Liver (tissue), 9 donors: ENCODE results near the gene NR6A1. TPM values are rescaled to one million over a fixed set of nuclear protein-coding genes. Genes with fewer than 3 reads are reported as not detected.

Source experiments
- DNase-seq: peaks from one replicate; pipeline ENCODE4 v3.0.0-alpha.2; 2017; ENCODE audit warnings: low spot score
- H3K27ac ChIP-seq, 2 donors: one replicate each; pipeline ENCODE4 v1.7.0; 2013; ENCODE audit warnings: inconsistent platforms in 2 of 2, low read length in 2 of 2, control low read depth in 1 of 2, low read depth in 1 of 2, mild to moderate bottlenecking in 1 of 2
- H3K27me3 ChIP-seq, 4 donors: one replicate each; pipeline versions ENCODE4 v1.6.1 to v1.7.0; 2013; ENCODE audit warnings: low read length in 3 of 4, inconsistent platforms in 1 of 4, mild to moderate bottlenecking in 1 of 4, moderate library complexity in 1 of 4; ENCODE audit not compliant: control insufficient read depth in 4 of 4, insufficient read depth in 4 of 4
- H3K36me3 ChIP-seq, 4 donors: one replicate each; pipeline versions ENCODE4 v1.6.1 to v1.7.0; 2013; ENCODE audit warnings: low read length in 3 of 4, mild to moderate bottlenecking in 3 of 4, low read depth in 1 of 4, moderate library complexity in 1 of 4; ENCODE audit not compliant: control insufficient read depth in 4 of 4, insufficient read depth in 3 of 4
- H3K4me1 ChIP-seq, 4 donors: one replicate each; pipeline versions ENCODE4 v1.6.1 to v1.7.0; 2013; ENCODE audit warnings: low read length in 3 of 4, mild to moderate bottlenecking in 3 of 4, moderate library complexity in 1 of 4; ENCODE audit not compliant: control insufficient read depth in 4 of 4, insufficient read depth in 4 of 4
- H3K4me3 ChIP-seq, 3 donors: one replicate each; pipeline versions ENCODE4 v1.6.1 to v1.7.0; 2013; ENCODE audit warnings: low read length in 3 of 3, control low read depth in 1 of 3, low read depth in 1 of 3, mild to moderate bottlenecking in 1 of 3
- H3K9ac ChIP-seq, 2 donors: one replicate each; pipeline ENCODE4 v1.7.0; 2013; ENCODE audit warnings: low read length in 2 of 2, mild to moderate bottlenecking in 2 of 2, moderate library complexity in 2 of 2, control low read depth in 1 of 2, low read depth in 1 of 2
- H3K9me3 ChIP-seq, 4 donors: one replicate each; pipeline versions ENCODE4 v1.6.1 to v1.7.0; 2013; ENCODE audit warnings: low read length in 3 of 4; ENCODE audit not compliant: control insufficient read depth in 4 of 4
- CTCF ChIP-seq: fragments of 150-350 bp; IDR thresholded peaks from 2 replicates; pipeline ENCODE4 v1.5.1; 2017; ENCODE audit warnings: improper control_type of control experiment, low read depth, low read length; ENCODE audit not compliant: missing input control
- EGR1 ChIP-seq, 2 donors: IDR thresholded peaks; 2 replicates each; pipeline ENCODE4 v1.6.1; 2016 to 2018; ENCODE audit warnings: antibody characterized with exemption in 2 of 2, low read depth in 2 of 2
- FOXA1 ChIP-seq: IDR thresholded peaks from 2 replicates; pipeline ENCODE4 v1.6.1; 2016; ENCODE audit warnings: antibody characterized with exemption
- FOXA2 ChIP-seq: IDR thresholded peaks from 2 replicates; pipeline ENCODE4 v1.6.1; 2016; ENCODE audit warnings: antibody characterized with exemption
- GABPA ChIP-seq, 2 donors: IDR thresholded peaks in 1 of 2; conservative IDR thresholded peaks in 1 of 2; 2 replicates each; pipeline ENCODE4 v1.6.1; 2016; ENCODE audit warnings: antibody characterized with exemption in 2 of 2, mild to moderate bottlenecking in 1 of 2, moderate library complexity in 1 of 2
- HNF4A ChIP-seq, 2 donors: conservative IDR thresholded peaks; 2 replicates each; pipeline ENCODE4 v1.6.1; 2016; ENCODE audit warnings: antibody characterized with exemption in 2 of 2, mild to moderate bottlenecking in 2 of 2
- HNF4G ChIP-seq: IDR thresholded peaks from 2 replicates; pipeline ENCODE4 v1.6.1; 2016; ENCODE audit warnings: antibody characterized with exemption
- JUND ChIP-seq, 2 donors: IDR thresholded peaks; 2 replicates each; pipeline ENCODE4 v1.6.1; 2016; ENCODE audit warnings: antibody characterized with exemption in 2 of 2
- MAX ChIP-seq: IDR thresholded peaks from 2 replicates; pipeline ENCODE4 v1.6.1; 2016; ENCODE audit warnings: antibody characterized with exemption
- NR2F2 ChIP-seq: IDR thresholded peaks from 2 replicates; pipeline ENCODE4 v1.6.1; 2016; ENCODE audit warnings: antibody characterized with exemption
- RAD21 ChIP-seq, 2 donors: IDR thresholded peaks; 2 replicates each; pipeline ENCODE4 v1.6.1; 2016; ENCODE audit warnings: antibody characterized with exemption in 2 of 2, mild to moderate bottlenecking in 2 of 2
- REST ChIP-seq: IDR thresholded peaks from 2 replicates; pipeline ENCODE4 v1.6.1; 2016; ENCODE audit warnings: antibody characterized with exemption, mild to moderate bottlenecking
- RXRA ChIP-seq, 2 donors: IDR thresholded peaks; 2 replicates each; pipeline ENCODE4 v1.6.1; 2017 to 2018; ENCODE audit warnings: antibody characterized with exemption in 2 of 2, mild to moderate bottlenecking in 1 of 2
- SP1 ChIP-seq: IDR thresholded peaks from 2 replicates; pipeline ENCODE4 v1.6.1; 2018; ENCODE audit warnings: antibody characterized with exemption, mild to moderate bottlenecking
- TAF1 ChIP-seq: conservative IDR thresholded peaks from 2 replicates; pipeline ENCODE4 v1.6.1; 2016; ENCODE audit warnings: antibody characterized with exemption, mild to moderate bottlenecking
- YY1 ChIP-seq: IDR thresholded peaks from 2 replicates; pipeline ENCODE4 v1.6.1; 2016; ENCODE audit warnings: antibody characterized with exemption, mild to moderate bottlenecking
- ZBTB33 ChIP-seq: IDR thresholded peaks from 2 replicates; pipeline ENCODE4 v1.6.1; 2016; ENCODE audit warnings: antibody characterized with exemption
- WGBS: extraction: QIAGEN DNeasy Blood & Tissue Kit; methylation state at CpG from one replicate; pipeline ENCODE4 v1.1.7; 2013; 5-methylcytosine and 5-hydroxymethylcytosine counted together
- polyA plus RNA-seq, 2 donors: library from polyadenylated mRNA; stranded (reverse) in 1 of 2; unstranded in 1 of 2; fragments of 200-250 nt in 1 of 2; fragments of >200 nt in 1 of 2; fragmentation: Nextera tagmentation in 1 of 2; extraction: Ambion mirVana in 1 of 2; gene quantifications; one replicate each; pipeline versions ENCODE4 v1.2.1 to v1.2.3, GENCODE V29; 2013 to 2015
- total RNA-seq, 2 donors: library from RNA; depleted of rRNA; stranded (reverse); fragments of >200 nt; gene quantifications; one replicate each; pipeline ENCODE4 v1.2.3, GENCODE V29; 2014
- donor health status: healthy.
- donor health status: healthy.
- donor health status: healthy.
- donor health status: healthy.
- donor health status: healthy.

The NR6A1 gene
- total and polyA plus RNA-seq, 4 donors = 0.72 to 6.1 (median 2.1) TPM

- no peak for TF ChIP-seq HNF4G
- TF ChIP-seq MAX = no peak
- TF ChIP-seq HNF4A (conservative IDR thresholded peaks at IDR 0.05) = no peak
- TF ChIP-seq SP1 = no peak
- no peak for TF ChIP-seq REST
- no peak for TF ChIP-seq RXRA (IDR thresholded peaks at IDR 0.05)
- no peak for TF ChIP-seq GABPA (IDR thresholded peaks at IDR 0.05 in 1 of 2, conservative IDR thresholded peaks at IDR 0.05 in 1 of 2)
- no peak for TF ChIP-seq TAF1
- H3K27me3 ChIP-seq = peaks cover 0 to 5% (median 1%) of the 10 kb centered on the region in 4 donors
- 76% methylated on average over 7 of the region's 7 CpGs for WGBS
- no peak overlapping the region for H3K4me3 ChIP-seq
- no peak for DNase-seq
- no peak overlapping the region for H3K9ac ChIP-seq
- no peaks in the 10 kb centered on the region for H3K9me3 ChIP-seq
- H3K27ac ChIP-seq = no peak overlapping the region
- H3K4me1 ChIP-seq = no peaks in the 10 kb centered on the region
- H3K36me3 ChIP-seq = no peaks in the 10 kb centered on the region
Measured at GRCh38 chr9:124472770-124473169, 298.3 kb downstream of the NR6A1 start.

GRCh38 chr9:124471761-124472160, 299.4 kb downstream of the NR6A1 start:
- Histone ChIP-seq H3K4me1 (no peaks in the 10 kb centered on the region), H3K27ac (no peak overlapping the region), H3K9ac (no peak overlapping the region), H3K4me3 (no peak overlapping the region), H3K27me3 (peaks cover 0 to 5% (median 1%) of the 10 kb centered on the region in 4 donors), H3K9me3 (no peaks in the 10 kb centered on the region), H3K36me3 (no peaks in the 10 kb centered on the region)
- DNase-seq = no peak
- TF ChIP-seq RXRA (IDR thresholded peaks at IDR 0.05) (no peak), MAX (no peak), FOXA2 (no peak), ZBTB33 (no peak), YY1 (no peak), JUND (IDR thresholded peaks at IDR 0.05) (no peak), NR2F2 (no peak), HNF4A (conservative IDR thresholded peaks at IDR 0.05) (no peak), EGR1 (IDR thresholded peaks at IDR 0.05; ENCODE audit: low read depth in 2 of 2) (no peak), SP1 (no peak), CTCF (no peak), REST (no peak), GABPA (IDR thresholded peaks at IDR 0.05 in 1 of 2, conservative IDR thresholded peaks at IDR 0.05 in 1 of 2) (no peak), RAD21 (IDR thresholded peaks at IDR 0.05) (no peak), TAF1 (no peak), FOXA1 (no peak)
- WGBS = 74% methylated on average over 9 of the region's 9 CpGs
